RPMI7951 (cell line): ENCODE measurements around the gene LAT. TPM values are rescaled to one million over a fixed set of nuclear protein-coding genes. Genes with fewer than 3 reads are reported as not detected.
A peak's percentile ranks its signal among the peaks of the same experiment; 100 is the strongest.
"Not testable (repeated sequence)": the region's sequence is repeated elsewhere in the genome, so short reads cannot be mapped to it uniquely, and the experiment has no call there.

ENCODE experiments used
- DNase-seq: peaks from one replicate; pipeline ENCODE4 v3.0.0-alpha.2; 2012; ENCODE audit warnings: low read depth
- total RNA-seq: library from RNA; depleted of rRNA; stranded (reverse); fragments of >200 nt; shearing (Covaris generic); gene quantifications from 2 replicates; pipeline ENCODE4 v1.2.3, GENCODE V29; 2014

The LAT gene
- total RNA-seq, 1 experiment from 2014 or later, result 0.84 TPM

- no peak for DNase-seq
These were observed 6.9 kb upstream of the LAT start for GRCh38 chr16:28977703-28978662.

- not testable (repeated sequence) for DNase-seq
These were observed 4.5 kb upstream of the LAT start for GRCh38 chr16:28980330-28980729.

GRCh38 chr16:28980929-28981328 lies 3.9 kb upstream of the LAT start:
- no peak for DNase-seq

- DNase-seq, result peak; percentile 5
These were observed 3.3 kb upstream of the LAT start for GRCh38 chr16:28981517-28981916.

- DNase-seq, result no peak
These were observed 2.4 kb upstream of the LAT start for GRCh38 chr16:28982418-28982817.

DNA sequence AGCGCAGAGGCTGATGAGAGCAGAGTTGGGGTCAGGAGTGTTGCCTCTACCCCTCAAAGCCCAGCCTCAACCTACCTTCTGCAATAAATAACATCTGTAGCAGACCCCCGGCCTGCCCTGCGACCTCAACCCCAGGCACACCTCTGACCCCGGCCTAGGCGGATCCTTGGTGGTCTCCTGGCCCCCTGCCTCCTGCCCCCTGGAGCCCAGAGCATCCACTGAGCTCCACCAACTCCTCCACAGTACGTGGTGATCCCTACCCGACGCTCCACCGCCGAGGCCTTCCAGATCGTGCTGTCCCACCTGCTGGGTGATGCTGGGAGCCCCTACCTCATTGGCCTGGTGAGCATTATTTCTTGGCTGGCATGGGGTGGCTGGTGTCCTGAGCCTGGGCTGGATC lies 1.9 kb upstream of the LAT start:
- no peak for DNase-seq

- DNase-seq, result no peak
These were observed 1.2 kb upstream of the LAT start for GRCh38 chr16:28983644-28984043.

- DNase-seq, result no peak
These were observed 761 bp upstream of the LAT start for GRCh38 chr16:28984091-28984490.

DNA sequence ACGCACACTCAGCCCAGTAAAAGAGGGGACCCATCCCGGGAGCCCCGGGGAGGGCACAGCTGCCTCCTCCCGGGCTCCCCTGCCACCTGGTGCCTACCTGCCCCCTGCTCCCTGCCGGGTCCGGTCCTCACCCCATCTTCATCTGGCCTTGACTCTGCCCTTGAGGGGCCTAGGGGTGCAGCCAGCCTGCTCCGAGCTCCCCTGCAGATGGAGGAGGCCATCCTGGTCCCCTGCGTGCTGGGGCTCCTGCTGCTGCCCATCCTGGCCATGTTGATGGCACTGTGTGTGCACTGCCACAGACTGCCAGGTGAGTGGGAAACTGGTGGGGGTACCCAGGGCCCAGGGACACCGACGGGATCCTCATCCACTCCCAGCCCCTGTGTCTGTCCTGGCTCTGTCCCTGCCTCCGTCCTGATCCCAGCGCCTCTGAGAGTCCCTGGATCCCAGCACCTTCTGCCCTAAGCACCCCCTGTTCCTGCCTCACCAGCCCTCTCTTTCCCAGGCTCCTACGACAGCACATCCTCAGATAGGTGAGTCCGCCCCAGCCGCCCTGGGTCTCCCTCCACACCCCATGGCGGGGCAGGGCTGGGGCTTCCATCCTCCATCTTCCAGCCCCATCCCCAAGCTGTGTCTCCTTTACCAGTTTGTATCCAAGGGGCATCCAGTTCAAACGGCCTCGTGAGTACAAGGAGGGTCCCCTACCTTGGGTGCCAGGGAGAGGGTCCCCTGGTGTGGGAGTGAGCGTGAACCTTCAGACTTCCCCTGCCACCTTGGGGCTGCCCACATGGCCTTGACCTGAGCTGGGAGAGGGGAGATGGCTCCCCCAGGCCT lies 574 bp downstream of the LAT start:
- DNase-seq, result no peak

DNA sequence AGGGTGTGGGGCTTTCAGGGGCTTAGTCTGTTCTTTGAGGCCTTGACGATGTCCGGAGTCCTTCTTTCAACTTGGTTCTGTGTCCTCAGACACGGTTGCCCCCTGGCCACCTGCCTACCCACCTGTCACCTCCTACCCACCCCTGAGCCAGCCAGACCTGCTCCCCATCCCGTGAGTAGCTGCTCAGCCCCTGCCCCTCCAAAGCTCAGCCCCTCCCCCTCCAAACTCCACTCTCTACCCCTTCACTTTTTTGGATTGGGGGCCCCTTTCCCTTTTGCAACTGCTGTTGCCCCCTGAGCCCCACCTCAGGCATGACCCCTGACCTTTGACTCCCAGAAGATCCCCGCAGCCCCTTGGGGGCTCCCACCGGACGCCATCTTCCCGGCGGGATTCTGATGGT lies 1.2 kb downstream of the LAT start:
- DNase-seq, result no peak

GRCh38 chr16:28986492-28986891 lies 1.6 kb downstream of the LAT start:
- DNase-seq, result no peak

GRCh38 chr16:28987170-28987853 lies 2.5 kb downstream of the LAT start:
- no peak for DNase-seq

- DNase-seq, result no peak
These were observed 4.5 kb downstream of the LAT start for GRCh38 chr16:28989363-28989762.

- DNase-seq, result no peak
These were observed 5.7 kb downstream of the LAT start for GRCh38 chr16:28990375-28991040.

- no peak for DNase-seq
These were observed 6.8 kb downstream of the LAT start for GRCh38 chr16:28991687-28992086.

GRCh38 chr16:28992496-28992895 lies 7.6 kb downstream of the LAT start:
- no peak for DNase-seq

- DNase-seq, result no peak
These were observed 14.0 kb downstream of the LAT start for GRCh38 chr16:28998837-28999236.

- DNase-seq, result no peak
These were observed 14.7 kb downstream of the LAT start for GRCh38 chr16:28999577-28999976.

DNA sequence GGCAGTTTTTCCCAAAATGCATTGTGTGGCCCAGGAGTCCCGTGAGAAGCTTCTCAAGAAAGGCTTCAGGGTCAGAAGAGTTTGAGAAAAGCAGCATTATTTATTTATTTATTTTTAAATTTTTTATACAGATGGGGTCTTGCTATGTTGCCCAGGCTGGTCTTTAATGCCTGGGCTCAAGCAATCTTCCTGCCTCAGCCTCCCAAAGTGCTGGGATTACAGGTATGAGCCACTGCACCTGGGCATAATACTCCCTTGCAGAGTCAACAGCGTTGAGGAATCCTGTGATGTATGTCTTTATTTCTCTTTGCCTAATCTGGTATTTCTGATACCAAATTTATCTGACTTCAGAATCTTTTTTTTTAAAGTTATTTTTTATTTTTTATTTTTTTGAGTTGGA lies 15.2 kb downstream of the LAT start:
- no peak for DNase-seq

DNA sequence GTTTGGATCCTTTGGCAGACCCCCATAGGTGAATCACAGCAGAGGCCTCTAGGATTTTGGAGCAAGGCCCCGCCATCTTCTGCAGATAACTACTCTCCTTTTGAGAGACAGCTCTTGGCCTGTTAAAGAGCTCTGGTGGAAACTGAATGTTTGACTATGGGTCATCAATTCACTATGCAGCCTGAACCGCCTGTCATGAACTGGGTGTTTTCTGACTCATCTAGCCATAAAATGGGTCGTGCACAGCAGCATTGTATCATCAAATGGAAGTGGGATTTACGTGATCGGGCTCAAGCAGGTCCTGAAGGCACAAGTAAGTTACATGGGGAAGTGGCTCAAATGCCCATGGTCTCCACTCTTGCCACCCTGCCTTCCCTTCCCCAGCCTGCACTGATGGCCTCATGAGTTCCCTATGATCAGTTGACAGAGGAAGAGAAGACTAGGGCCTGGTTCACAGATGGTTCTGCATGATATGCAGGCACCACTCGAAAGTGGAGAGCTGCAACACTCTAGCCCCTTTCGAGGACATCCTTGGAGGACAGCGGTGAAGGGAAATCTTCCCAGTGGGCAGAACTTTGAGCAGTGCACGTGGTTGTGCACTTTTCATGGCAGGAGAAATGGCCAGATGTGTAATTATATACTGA lies 19.8 kb downstream of the LAT start:
- peak; percentile 24 for DNase-seq
